ENCODE measurements around the gene NR0B2. TPM values are rescaled to one million over a fixed set of nuclear protein-coding genes. Genes with fewer than 3 reads are reported as not detected.

Gene NR0B2
- total RNA-seq, 1 donor from 2014 or later: not detected

GRCh38 chr1:26879793-26880192 lies 34.0 kb downstream of the NR0B2 start:
- peaks cover 37% of the 10 kb centered on the region for H4K20me1 ChIP-seq (ENCODE audit: insufficient read depth, low read length)
- no peak overlapping the region for H3K4me3 ChIP-seq (ENCODE audit: insufficient read depth, low read depth, low read length)
- no peak for TF ChIP-seq CTCF (IDR thresholded peaks at IDR 0.05; ENCODE audit: insufficient read depth, low read depth, low read length)
- no peak for TF ChIP-seq EZH2 (IDR thresholded peaks at IDR 0.05; ENCODE audit: insufficient read depth, low read length)
- H3K79me2 ChIP-seq (ENCODE audit: insufficient read depth, low read length): peaks cover 8% of the 10 kb centered on the region
- no peak overlapping the region for H2AFZ ChIP-seq (ENCODE audit: low read depth, low read length)
- no peaks in the 10 kb centered on the region for H3K27me3 ChIP-seq (ENCODE audit: insufficient read depth, low read length)
- no peak overlapping the region for H3K4me2 ChIP-seq (ENCODE audit: low read length)
- Mint-ChIP-seq H3K4me3 (ENCODE audit: unreplicated experiment) (no peak overlapping the region), H3K4me1 (ENCODE audit: low read depth, unreplicated experiment) (no peaks in the 10 kb centered on the region), H3K27ac (ENCODE audit: unreplicated experiment) (no peak overlapping the region), H3K9me3 (ENCODE audit: unreplicated experiment) (no peaks in the 10 kb centered on the region), H3K36me3 (ENCODE audit: low read depth, unreplicated experiment) (peaks cover 10% of the 10 kb centered on the region), H3K27me3 (ENCODE audit: low read depth, unreplicated experiment) (no peaks in the 10 kb centered on the region)
- H3K36me3 ChIP-seq (ENCODE audit: insufficient read depth, low read length): peaks cover 43% of the 10 kb centered on the region
- DNase-seq (ENCODE audit: low read depth) (no peak), FAIRE-seq (no peak)
- H3K9me3 ChIP-seq (ENCODE audit: insufficient read depth, low read depth, low read length): no peaks in the 10 kb centered on the region
- no peak overlapping the region for H3K27ac ChIP-seq (ENCODE audit: low read depth, low read length)
- H3K4me1 ChIP-seq (ENCODE audit: insufficient read depth, low read length): no peaks in the 10 kb centered on the region
- no peak overlapping the region for H3K9ac ChIP-seq (ENCODE audit: low read length)

GRCh38 chr1:26877326-26877725 lies 36.4 kb downstream of the NR0B2 start:
- FAIRE-seq: no peak
- no peaks in the 10 kb centered on the region for H3K27me3 Mint-ChIP-seq (ENCODE audit: low read depth, unreplicated experiment)

More at GRCh38 chr1:26877326-26877725, 36.4 kb downstream of the NR0B2 start:
- no peak overlapping the region for H3K4me2 ChIP-seq (ENCODE audit: low read length)
- peaks cover 22% of the 10 kb centered on the region for H3K36me3 ChIP-seq (ENCODE audit: insufficient read depth, low read length)
- H4K20me1 ChIP-seq (ENCODE audit: insufficient read depth, low read length): peaks cover 18% of the 10 kb centered on the region
- H3K4me3 ChIP-seq (ENCODE audit: insufficient read depth, low read depth, low read length): no peak overlapping the region
- no peak overlapping the region for H2AFZ ChIP-seq (ENCODE audit: low read depth, low read length)
- no peak for DNase-seq (ENCODE audit: low read depth)
- Mint-ChIP-seq H3K27ac (ENCODE audit: unreplicated experiment) (no peak overlapping the region), H3K4me3 (ENCODE audit: unreplicated experiment) (no peak overlapping the region), H3K4me1 (ENCODE audit: low read depth, unreplicated experiment) (no peaks in the 10 kb centered on the region), H3K9me3 (ENCODE audit: unreplicated experiment) (peaks cover 2% of the 10 kb centered on the region), H3K36me3 (ENCODE audit: low read depth, unreplicated experiment) (peaks cover 3% of the 10 kb centered on the region)
- peaks cover 2% of the 10 kb centered on the region for H3K4me1 ChIP-seq (ENCODE audit: insufficient read depth, low read length)
- H3K9me3 ChIP-seq (ENCODE audit: insufficient read depth, low read depth, low read length): no peaks in the 10 kb centered on the region
- H3K27ac ChIP-seq (ENCODE audit: low read depth, low read length): no peak overlapping the region
- no peaks in the 10 kb centered on the region for H3K27me3 ChIP-seq (ENCODE audit: insufficient read depth, low read length)
- no peak overlapping the region for H3K9ac ChIP-seq (ENCODE audit: low read length)
- peaks cover 1% of the 10 kb centered on the region for H3K79me2 ChIP-seq (ENCODE audit: insufficient read depth, low read length)
- TF ChIP-seq CTCF (IDR thresholded peaks at IDR 0.05; ENCODE audit: insufficient read depth, low read depth, low read length): no peak
- no peak for TF ChIP-seq EZH2 (IDR thresholded peaks at IDR 0.05; ENCODE audit: insufficient read depth, low read length)

All from astrocyte (in vitro differentiated cells and primary cell).